MM.1S (cell line): ENCODE results near the gene PEA15.
A peak's percentile ranks its signal among the peaks of the same experiment; 100 is the strongest.

Source experiments
- DNase-seq: peaks from one replicate; pipeline ENCODE4 v3.0.0-alpha.2; 2015
- H2AFZ ChIP-seq: fragments of 300-600 bp; sonication (generic); 2 replicates; pipeline ENCODE4 v1.6.0; 2016; ENCODE audit warnings: antibody characterized with exemption, low read length
- H3F3A ChIP-seq: fragments of 300-600 bp; sonication (generic); 2 replicates; pipeline ENCODE4 v1.6.1; 2016; ENCODE audit warnings: mild to moderate bottlenecking, antibody characterized with exemption, low read length, moderate library complexity, mixed read lengths; ENCODE audit not compliant: insufficient read depth
- H3K27ac ChIP-seq: fragments of 300-600 bp; sonication (generic); 2 replicates; pipeline ENCODE4 v1.5.1; 2016; ENCODE audit warnings: mild to moderate bottlenecking, low read length
- H3K27me3 ChIP-seq: fragments of 300-600 bp; sonication (generic); replicated peaks from 2 replicates; pipeline ENCODE4 v1.6.0; 2016; ENCODE audit warnings: low read length; ENCODE audit not compliant: insufficient read depth
- H3K36me3 ChIP-seq: fragments of 300-600 bp; sonication (generic); replicated peaks from 2 replicates; pipeline ENCODE4 v1.6.1; 2016; ENCODE audit warnings: mild to moderate bottlenecking, low read length, mixed read lengths; ENCODE audit not compliant: insufficient read depth
- H3K4me1 ChIP-seq: fragments of 300-600 bp; sonication (generic); 2 replicates; pipeline ENCODE4 v1.6.1; 2016; ENCODE audit warnings: low read length, mixed read lengths
- H3K4me2 ChIP-seq: fragments of 300-600 bp; sonication (generic); 2 replicates; pipeline ENCODE4 v1.6.0; 2016; ENCODE audit warnings: low read depth, low read length
- H3K4me3 ChIP-seq: fragments of 300-600 bp; sonication (generic); 2 replicates; pipeline ENCODE4 v1.5.1; 2016; ENCODE audit warnings: low read length, mixed read lengths
- H3K79me2 ChIP-seq: fragments of 300-600 bp; sonication (generic); 2 replicates; pipeline ENCODE4 v1.6.1; 2016; ENCODE audit warnings: mixed run types, low read length, mixed read lengths
- H3K9ac ChIP-seq: fragments of 300-600 bp; sonication (generic); 2 replicates; pipeline ENCODE4 v1.6.1; 2016; ENCODE audit warnings: low read length, mixed read lengths
- H3K9me2 ChIP-seq: fragments of 300-600 bp; sonication (generic); replicated peaks from 2 replicates; pipeline ENCODE4 v1.6.1; 2016; ENCODE audit warnings: mild to moderate bottlenecking, low read length, mixed read lengths; ENCODE audit not compliant: insufficient read depth
- H3K9me3 ChIP-seq: fragments of 300-600 bp; sonication (generic); replicated peaks from 2 replicates; pipeline ENCODE4 v1.6.1; 2016; ENCODE audit warnings: mild to moderate bottlenecking, low read length, mixed read lengths; ENCODE audit not compliant: insufficient read depth
- H4K20me1 ChIP-seq: fragments of 300-600 bp; sonication (generic); 2 replicates; pipeline ENCODE4 v1.6.1; 2016; ENCODE audit warnings: mild to moderate bottlenecking, low read length, moderate library complexity, mixed read lengths; ENCODE audit not compliant: insufficient read depth
- CTCF ChIP-seq: fragments of 300-600 bp; sonication (generic); IDR thresholded peaks from 2 replicates; pipeline ENCODE4 v1.5.1; 2016; ENCODE audit warnings: antibody characterized with exemption, low read length, mixed read lengths
- EZH2 ChIP-seq: fragments of 300-600 bp; sonication (generic); optimal IDR thresholded peaks from 2 replicates; pipeline ENCODE3; 2017; ENCODE audit warnings: low read depth, mild to moderate bottlenecking, antibody characterized with exemption, low read length, mixed read lengths
- EZH2phosphoT487 ChIP-seq: fragments of 300-600 bp; sonication (generic); IDR thresholded peaks from 2 replicates; pipeline ENCODE4 v1.6.1; 2018; ENCODE audit warnings: antibody characterized with exemption, low read length

The PEA15 gene

GRCh38 chr1:160257411-160258015 lies 52.3 kb downstream of the PEA15 start:
- Histone ChIP-seq H3K4me2 (no peak overlapping the region), H3K9me2 (no peaks in the 10 kb centered on the region)

GRCh38 chr1:160258177-160258798 lies 53.1 kb downstream of the PEA15 start:
- no peak overlapping the region for H3K4me3 ChIP-seq
- H3K36me3 ChIP-seq = no peaks in the 10 kb centered on the region; the same call in 1 of the 2 replicates
- no peak for DNase-seq
- peaks cover 15% of the 10 kb centered on the region for H3K4me1 ChIP-seq
- no peak overlapping the region for H3K27ac ChIP-seq
- H3F3A ChIP-seq = peaks cover 17% of the 10 kb centered on the region
- H4K20me1 ChIP-seq = no peaks in the 10 kb centered on the region
- no peak overlapping the region for H2AFZ ChIP-seq
- H3K79me2 ChIP-seq = peaks cover 73% of the 10 kb centered on the region
- no peak overlapping the region for H3K9ac ChIP-seq
- no peaks in the 10 kb centered on the region for H3K9me2 ChIP-seq
- H3K4me2 ChIP-seq = no peak overlapping the region
- no peaks in the 10 kb centered on the region for H3K27me3 ChIP-seq
- no peaks in the 10 kb centered on the region for H3K9me3 ChIP-seq
- TF ChIP-seq CTCF = no peak
- no peak for TF ChIP-seq EZH2
- no peak for TF ChIP-seq EZH2phosphoT487

More at GRCh38 chr1:160257411-160258015, 52.3 kb downstream of the PEA15 start:
- peaks cover 75% of the 10 kb centered on the region for H3K79me2 ChIP-seq
- no peak overlapping the region for H3K4me3 ChIP-seq
- no peaks in the 10 kb centered on the region for H3K9me3 ChIP-seq
- no peak for TF ChIP-seq EZH2phosphoT487
- no peak for TF ChIP-seq CTCF
- TF ChIP-seq EZH2 = no peak
- no peaks in the 10 kb centered on the region for H4K20me1 ChIP-seq
- no peak for DNase-seq
- no peaks in the 10 kb centered on the region for H3K27me3 ChIP-seq
- no peak overlapping the region for H2AFZ ChIP-seq
- no peaks in the 10 kb centered on the region; the same call in 1 of the 2 replicates for H3K36me3 ChIP-seq
- H3K27ac ChIP-seq = no peak overlapping the region
- H3K4me1 ChIP-seq = peaks cover 15% of the 10 kb centered on the region
- peaks cover 9% of the 10 kb centered on the region for H3F3A ChIP-seq
- H3K9ac ChIP-seq = no peak overlapping the region

- Histone ChIP-seq H3K9ac (peak overlapping the region; percentile 94; the same call in 1 of the 2 replicates), H3F3A (peaks cover 25% of the 10 kb centered on the region), H2AFZ (no peak overlapping the region), H3K9me2 (no peaks in the 10 kb centered on the region), H3K4me3 (peak overlapping the region; percentile 88), H3K4me1 (peaks cover 19% of the 10 kb centered on the region), H4K20me1 (no peaks in the 10 kb centered on the region), H3K27ac (peak overlapping the region; percentile 92; the same call in 1 of the 2 replicates), H3K36me3 (no peaks in the 10 kb centered on the region), H3K4me2 (peak overlapping the region; percentile 67), H3K9me3 (no peaks in the 10 kb centered on the region), H3K79me2 (peaks cover 64% of the 10 kb centered on the region), H3K27me3 (no peaks in the 10 kb centered on the region)
- TF ChIP-seq CTCF = no peak
- no peak for TF ChIP-seq EZH2phosphoT487
- no peak for TF ChIP-seq EZH2
- DNase-seq = no peak
These were observed 55.5 kb downstream of the PEA15 start for GRCh38 chr1:160260406-160261382.
